Sigmoid colon (tissue), 4 donors: ENCODE measurements around the gene UROD.

Experiments
- CTCF ChIP-seq, 4 experiments: fragments of 450-650 bp in 3 of 4; fragments of 200-600 bp in 1 of 4; IDR thresholded peaks; one replicate each; pipeline ENCODE4 v1.5.1; 2016 to 2019; ENCODE audit warnings: antibody characterized with exemption in 4 of 4, mild to moderate bottlenecking in 3 of 4, moderate library complexity in 2 of 4
- EP300 ChIP-seq, 4 donors: sonication (generic); formaldehyde crosslinking; IDR thresholded peaks; one replicate each; pipeline ENCODE4 v1.6.1; 2017; ENCODE audit warnings: antibody characterized with exemption in 4 of 4
- POLR2A ChIP-seq, 2 donors: fragments of 450-650 bp; IDR thresholded peaks; one replicate each; pipeline ENCODE4 v1.6.1; 2016; ENCODE audit warnings: antibody characterized with exemption in 2 of 2, mild to moderate bottlenecking in 2 of 2, moderate library complexity in 2 of 2

DNA sequence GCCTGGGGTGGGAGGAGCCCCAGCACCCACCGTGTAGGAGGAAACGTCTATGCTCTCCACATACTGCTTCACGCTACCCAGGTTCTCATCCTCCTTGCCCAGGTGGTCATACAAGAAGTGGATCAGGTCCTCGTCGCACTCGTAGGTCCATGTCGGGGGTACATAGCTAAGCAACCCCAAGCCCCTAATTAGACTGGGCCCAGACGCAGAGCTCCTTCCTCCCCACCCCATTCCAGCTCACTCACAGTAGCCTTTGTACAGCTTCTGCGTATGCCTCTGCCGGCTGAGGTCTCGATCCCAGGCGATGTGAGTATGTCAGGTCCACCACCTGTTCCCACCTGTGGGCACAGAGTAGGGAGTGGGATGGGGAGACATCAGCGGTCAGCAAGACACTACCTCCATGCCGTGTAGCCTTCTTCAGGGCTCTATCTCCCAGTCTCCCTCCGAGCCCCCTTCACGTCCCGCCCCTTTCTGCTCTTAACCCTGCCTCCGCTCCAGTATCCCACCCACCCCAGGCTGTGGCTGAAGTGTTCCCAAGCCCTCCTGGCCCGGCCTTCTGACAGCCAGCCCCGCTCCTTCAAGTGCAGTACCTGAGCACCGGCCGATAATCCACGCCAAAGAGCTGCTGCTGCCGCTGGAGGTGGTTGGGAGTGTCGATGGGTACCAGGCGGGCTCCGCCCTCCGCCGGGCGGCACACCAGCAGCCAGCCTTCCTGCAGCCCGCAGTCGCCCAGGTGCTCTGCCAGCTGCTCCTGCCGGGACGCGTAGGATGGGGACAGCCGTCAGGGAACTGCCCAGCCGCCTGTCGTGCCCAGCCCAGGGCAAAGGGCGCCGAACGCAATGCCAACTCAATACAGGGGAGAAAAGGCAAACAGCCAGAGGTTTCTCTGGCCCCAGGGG is 1.8 kb upstream of the UROD start:
- TF ChIP-seq EP300 (IDR thresholded peaks at IDR 0.05): no peak
- TF ChIP-seq CTCF (IDR thresholded peaks at IDR 0.05): no peak
- TF ChIP-seq POLR2A (IDR thresholded peaks at IDR 0.05): no peak
